Stimulated activated effector memory CD8-positive, alpha-beta T cell treated with anti-CD3 and anti-CD28 coated beads, Interleukin-12 subunit alpha, Interleukin-12 subunit beta, amount 100 ng/mL, for 72 hours (primary cell): ENCODE data around the gene ASMTL.

Experiments used
- ATAC-seq: fragments of 150-1000 bp; cut with Tn5 transposase; 2 replicates; pipeline ENCODE4 v1.10.0; 2021
- DNase-seq, 2 donors: peaks; one replicate each; pipeline ENCODE4 v3.0.0; 2021 to 2022; ENCODE audit warnings: low spot score in 2 of 2
- H3K27ac Mint-ChIP-seq: one replicate; pipeline ENCODE4 v1.8.0; 2022; ENCODE audit warnings: mild to moderate bottlenecking, mixed read lengths
- H3K36me3 Mint-ChIP-seq: one replicate; pipeline ENCODE4 v1.8.0; 2022; ENCODE audit warnings: mild to moderate bottlenecking, mixed read lengths
- H3K4me1 Mint-ChIP-seq: one replicate; pipeline ENCODE4 v1.8.0; 2022; ENCODE audit warnings: mixed read lengths
- H3K4me3 Mint-ChIP-seq: one replicate; pipeline ENCODE4 v1.8.0; 2022; ENCODE audit warnings: mild to moderate bottlenecking, mixed read lengths
- H3K9me3 Mint-ChIP-seq: one replicate; pipeline ENCODE4 v1.8.0; 2022; ENCODE audit warnings: mixed read lengths

Gene ASMTL

GRCh38 chrX:1398431-1399340 lies 54.0 kb downstream of the ASMTL start:
- ATAC-seq (peak; percentile 6), DNase-seq (no peak)
- Mint-ChIP-seq H3K9me3 (no peaks in the 10 kb centered on the region), H3K36me3 (peaks cover 69% of the 10 kb centered on the region), H3K27ac (peak overlapping the region; percentile 43), H3K4me1 (peaks cover 28% of the 10 kb centered on the region), H3K4me3 (no peak overlapping the region)

DNA sequence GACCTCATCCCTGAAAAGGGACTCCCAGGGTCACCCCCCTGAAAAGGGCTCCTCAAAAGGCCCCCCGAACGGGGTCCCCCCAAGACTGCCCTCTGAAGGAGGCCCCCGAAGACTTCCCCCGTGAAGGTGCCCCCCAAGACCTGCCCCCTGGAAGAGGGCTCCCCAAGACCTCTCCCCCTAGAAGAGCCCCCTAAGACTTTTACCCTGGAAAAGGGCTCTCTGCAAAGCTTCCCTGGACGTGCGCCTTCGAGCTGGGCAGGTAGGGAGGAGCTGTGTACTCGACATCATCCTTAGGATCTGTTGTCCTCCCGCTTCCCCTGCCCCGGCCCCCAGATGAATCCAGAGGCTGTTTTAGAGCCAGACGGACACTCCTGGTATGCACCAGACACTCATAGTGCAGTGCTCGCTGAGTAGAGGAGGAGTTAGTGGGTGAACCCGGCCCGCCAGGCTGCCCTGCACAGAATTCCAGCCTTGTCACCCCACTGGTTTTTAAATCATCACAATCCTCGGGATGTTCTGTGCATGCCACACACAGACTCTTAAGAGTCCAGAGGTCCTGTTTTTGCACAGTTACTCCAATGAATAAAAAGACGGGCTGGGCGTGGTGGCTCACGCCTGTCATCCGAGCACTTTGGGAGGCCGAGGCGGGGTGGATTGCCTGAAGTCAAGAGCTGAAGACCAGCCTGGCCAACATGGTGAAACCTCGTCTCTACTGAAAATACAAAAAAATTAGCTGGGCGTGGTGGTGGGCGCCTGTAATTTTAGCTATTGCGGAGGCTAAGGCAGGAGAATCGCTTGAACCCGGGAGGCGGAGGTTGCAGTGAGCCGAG lies 55.1 kb downstream of the ASMTL start:
- H3K9me3 Mint-ChIP-seq = no peaks in the 10 kb centered on the region
- no peak for DNase-seq
- peaks cover 37% of the 10 kb centered on the region for H3K4me1 Mint-ChIP-seq
- no peak overlapping the region for H3K27ac Mint-ChIP-seq
- ATAC-seq = no peak
- H3K36me3 Mint-ChIP-seq = peaks cover 78% of the 10 kb centered on the region
- H3K4me3 Mint-ChIP-seq = no peak overlapping the region

DNA sequence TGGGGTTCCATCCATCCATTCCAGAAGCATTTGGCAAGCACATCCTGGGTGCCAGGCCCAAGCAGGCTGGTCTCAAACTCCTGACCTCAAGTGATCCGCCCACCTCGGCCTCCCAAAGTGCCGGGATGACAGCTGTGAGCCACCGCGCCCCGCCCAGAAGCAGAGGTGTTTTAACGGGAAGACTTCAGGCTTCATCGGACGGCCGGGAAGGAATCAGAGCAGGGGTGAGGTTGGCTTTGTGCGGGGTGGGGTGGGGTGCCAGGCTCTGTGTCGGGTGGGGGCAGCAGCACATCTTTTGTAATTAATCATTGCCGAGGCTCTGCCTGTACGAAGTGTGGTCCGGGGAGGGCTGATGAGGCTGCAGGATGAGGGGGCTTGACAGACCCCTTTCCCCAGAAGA lies 55.7 kb downstream of the ASMTL start:
- no peak for DNase-seq
- H3K4me1 Mint-ChIP-seq = peaks cover 37% of the 10 kb centered on the region
- H3K27ac Mint-ChIP-seq = no peak overlapping the region
- H3K36me3 Mint-ChIP-seq = peaks cover 80% of the 10 kb centered on the region
- ATAC-seq = no peak
- H3K9me3 Mint-ChIP-seq = no peaks in the 10 kb centered on the region
- no peak overlapping the region for H3K4me3 Mint-ChIP-seq

DNA sequence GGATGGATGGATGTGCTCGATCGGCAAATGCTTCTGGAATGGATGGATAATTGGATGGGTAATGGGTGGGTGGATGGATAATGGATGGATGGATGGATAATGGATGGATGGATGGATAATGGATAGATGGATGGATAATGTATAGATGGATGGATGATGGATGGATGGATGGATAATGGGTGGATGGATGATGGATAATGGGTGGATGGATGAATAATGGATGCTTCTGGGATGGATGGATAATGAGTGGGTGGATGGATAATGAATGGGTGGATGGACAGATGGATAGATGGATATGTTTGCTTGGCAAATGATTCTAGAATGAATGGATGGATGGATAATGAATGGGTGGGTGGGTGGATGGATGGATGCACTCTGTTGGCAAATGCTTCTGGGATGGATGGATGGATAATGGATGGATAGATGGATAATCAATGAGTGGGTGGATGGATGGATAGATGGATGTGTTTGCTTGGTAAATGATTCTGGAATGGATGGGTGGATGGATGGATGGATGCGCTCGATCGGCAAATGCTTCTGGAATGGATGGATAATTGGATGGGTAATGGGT lies 57.0 kb downstream of the ASMTL start:
- Mint-ChIP-seq H3K9me3 (no peaks in the 10 kb centered on the region), H3K4me1 (peaks cover 44% of the 10 kb centered on the region), H3K27ac (peak overlapping the region; percentile 11), H3K36me3 (peaks cover 82% of the 10 kb centered on the region), H3K4me3 (peak overlapping the region; percentile 97)
- no peak for ATAC-seq
- DNase-seq = no peak

DNA sequence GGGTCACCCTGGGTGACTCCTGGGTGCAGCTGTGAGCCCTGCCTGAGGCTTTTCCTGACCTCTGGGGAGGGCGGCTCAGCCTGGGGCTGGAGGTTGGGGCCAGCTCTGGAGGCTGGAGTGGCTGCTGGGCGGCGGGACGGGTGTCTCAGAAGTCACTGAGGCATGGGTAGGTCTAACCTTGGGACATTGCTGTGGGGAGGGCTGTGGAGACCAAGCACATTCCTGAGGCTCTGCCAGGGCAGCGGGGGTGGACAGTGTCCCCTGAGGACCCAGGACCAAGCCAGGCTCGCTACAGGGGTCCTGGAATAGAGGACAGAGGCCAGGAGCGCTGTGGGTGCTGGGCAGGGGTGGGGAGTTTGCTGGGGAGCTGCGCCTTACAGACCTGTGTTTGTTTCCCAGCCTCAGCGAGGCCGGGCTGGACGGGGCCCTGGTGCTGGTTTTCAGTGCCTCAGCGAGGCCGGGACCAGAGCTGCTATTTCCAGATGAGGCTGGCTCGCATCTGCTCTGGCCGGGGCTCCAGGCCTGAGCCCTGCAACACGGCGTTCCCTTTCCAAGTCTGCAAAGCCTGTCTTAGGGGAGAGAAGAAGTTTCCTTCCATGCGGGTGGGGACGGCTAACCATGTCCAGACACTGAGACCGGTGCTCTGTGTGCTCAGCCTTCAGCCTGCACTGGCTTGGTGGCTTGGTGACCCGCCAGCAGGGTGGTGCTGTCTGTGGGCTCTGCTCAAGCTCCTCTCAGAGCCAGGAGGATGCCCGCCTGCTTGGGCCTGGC lies 57.8 kb downstream of the ASMTL start:
- DNase-seq (no peak), ATAC-seq (no peak)
- peaks cover 46% of the 10 kb centered on the region for H3K4me1 Mint-ChIP-seq
- H3K36me3 Mint-ChIP-seq = peaks cover 88% of the 10 kb centered on the region
- no peaks in the 10 kb centered on the region for H3K9me3 Mint-ChIP-seq
- H3K4me3 Mint-ChIP-seq = peak overlapping the region; percentile 97
- H3K27ac Mint-ChIP-seq = peak overlapping the region; percentile 98

DNA sequence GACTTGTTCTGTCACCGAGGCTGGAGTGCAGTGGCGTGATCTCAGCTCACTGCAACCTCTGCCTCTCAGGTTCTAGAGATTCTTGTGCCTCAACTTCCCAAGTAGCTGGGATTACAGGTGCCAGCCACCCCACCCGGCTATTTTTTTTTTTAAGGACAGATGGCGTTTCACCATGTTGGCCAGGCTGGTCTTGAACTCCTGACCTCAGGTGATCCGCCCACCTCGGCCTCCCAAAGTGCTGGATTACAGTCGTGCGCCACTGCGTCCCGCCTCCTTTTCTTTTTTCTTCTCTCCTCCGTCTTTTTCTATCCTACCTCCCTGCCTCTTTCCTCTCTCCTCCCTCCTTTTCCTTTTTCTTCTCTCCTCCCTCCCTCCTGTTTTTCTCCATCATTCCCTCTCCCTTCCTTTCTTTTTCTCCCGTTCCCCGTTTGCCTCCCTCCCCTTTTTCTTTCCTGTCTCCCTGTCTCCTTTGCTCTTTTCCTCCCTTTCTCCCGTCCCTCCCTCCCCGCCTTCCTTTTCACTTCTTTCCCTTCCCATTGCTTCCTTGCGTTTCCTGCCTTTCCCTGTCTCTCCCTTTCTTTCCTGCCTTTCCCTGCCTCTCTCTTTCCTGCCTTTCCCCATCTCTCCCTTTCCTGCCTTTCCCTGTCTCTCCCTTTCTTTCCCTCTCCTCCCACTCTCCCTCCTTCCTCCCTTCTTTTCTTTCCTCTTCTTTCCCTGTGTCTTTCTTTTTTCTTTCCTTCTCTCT lies 58.7 kb downstream of the ASMTL start:
- Mint-ChIP-seq H3K9me3 (no peaks in the 10 kb centered on the region), H3K27ac (peak overlapping the region; percentile 98), H3K4me1 (peaks cover 51% of the 10 kb centered on the region), H3K36me3 (peaks cover 88% of the 10 kb centered on the region), H3K4me3 (peak overlapping the region; percentile 97)
- DNase-seq (no peak), ATAC-seq (no peak)

GRCh38 chrX:1392376-1393068 lies 60.2 kb downstream of the ASMTL start:
- peaks cover 88% of the 10 kb centered on the region for H3K36me3 Mint-ChIP-seq
- peak overlapping the region; percentile 98 for H3K27ac Mint-ChIP-seq
- peak overlapping the region; percentile 97 for H3K4me3 Mint-ChIP-seq
- DNase-seq (peak in 1 of 2 donors; percentile 57), ATAC-seq (peak; percentile 59)
- H3K4me1 Mint-ChIP-seq = peaks cover 66% of the 10 kb centered on the region
- H3K9me3 Mint-ChIP-seq = no peaks in the 10 kb centered on the region

DNA sequence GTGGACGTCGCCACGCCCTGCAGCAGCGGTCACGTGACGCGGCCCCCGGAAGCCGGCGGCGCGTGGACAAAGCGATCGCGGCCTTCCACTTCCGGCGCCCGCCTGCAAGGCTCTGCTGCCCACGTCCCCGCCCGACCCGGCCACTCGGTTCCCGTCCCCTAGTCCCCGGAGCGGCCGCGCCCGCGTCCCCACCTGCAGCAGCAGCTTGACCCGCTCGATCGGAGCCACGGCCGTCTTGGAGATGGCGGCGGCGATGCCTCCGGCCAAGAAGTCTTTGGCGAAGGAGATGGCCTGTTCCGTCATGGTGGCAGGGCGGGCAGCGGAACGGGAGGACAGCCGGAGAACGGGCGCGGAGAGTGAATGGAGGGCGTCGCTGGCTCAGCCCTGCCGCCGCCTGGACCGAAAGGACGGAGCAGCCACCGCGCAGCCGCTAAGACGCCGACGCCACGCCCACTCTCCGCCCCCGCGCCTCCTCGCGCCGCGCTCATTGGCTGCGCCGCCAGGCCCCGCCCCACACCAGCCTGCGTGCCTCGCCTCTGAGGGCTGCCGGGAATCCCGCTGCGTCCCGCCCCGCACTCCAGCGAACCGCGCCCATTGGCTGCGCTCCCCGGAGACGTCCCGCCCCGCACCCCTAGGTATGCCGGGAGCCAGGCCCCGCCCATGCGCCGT lies 60.9 kb downstream of the ASMTL start, which contains the start of gene SLC25A6:
Gene SLC25A6, minus strand, starts transcription at position 407 of the 669 bp plus-strand sequence. Its CDS starts 104 bp downstream, at position 303.
- peak; percentile 97 for ATAC-seq

DNA sequence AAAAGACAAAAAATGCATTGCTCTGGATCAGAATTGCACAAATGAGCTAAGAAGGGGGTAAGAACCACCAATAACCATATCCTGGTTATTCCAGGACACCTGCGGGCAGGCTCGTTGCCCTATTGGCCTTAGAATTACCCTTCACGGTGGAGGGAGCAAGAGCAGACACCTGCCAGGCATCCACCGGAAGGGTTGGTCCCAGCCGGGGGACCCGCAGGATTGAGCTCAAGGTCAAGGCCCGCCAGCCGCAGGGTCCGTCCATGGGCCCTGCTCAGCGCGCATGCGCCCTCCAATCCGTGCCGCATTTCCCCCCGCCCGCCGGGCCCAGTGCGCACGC lies 61.4 kb downstream of the ASMTL start:
- no peak for DNase-seq
- ATAC-seq = no peak
- peaks cover 66% of the 10 kb centered on the region for H3K4me1 Mint-ChIP-seq

More for the DNA sequence above, 60.9 kb downstream of the ASMTL start, which contains the start of gene SLC25A6:
- peak; percentile 100 for DNase-seq
- Mint-ChIP-seq H3K4me3 (peak within 1 kb of the TSS; percentile 97), H3K9me3 (no peaks in the 10 kb centered on the region), H3K36me3 (peaks cover 91% of the 10 kb centered on the region), H3K4me1 (peaks cover 68% of the 10 kb centered on the region), H3K27ac (peak within 1 kb of the TSS; percentile 98)

DNA sequence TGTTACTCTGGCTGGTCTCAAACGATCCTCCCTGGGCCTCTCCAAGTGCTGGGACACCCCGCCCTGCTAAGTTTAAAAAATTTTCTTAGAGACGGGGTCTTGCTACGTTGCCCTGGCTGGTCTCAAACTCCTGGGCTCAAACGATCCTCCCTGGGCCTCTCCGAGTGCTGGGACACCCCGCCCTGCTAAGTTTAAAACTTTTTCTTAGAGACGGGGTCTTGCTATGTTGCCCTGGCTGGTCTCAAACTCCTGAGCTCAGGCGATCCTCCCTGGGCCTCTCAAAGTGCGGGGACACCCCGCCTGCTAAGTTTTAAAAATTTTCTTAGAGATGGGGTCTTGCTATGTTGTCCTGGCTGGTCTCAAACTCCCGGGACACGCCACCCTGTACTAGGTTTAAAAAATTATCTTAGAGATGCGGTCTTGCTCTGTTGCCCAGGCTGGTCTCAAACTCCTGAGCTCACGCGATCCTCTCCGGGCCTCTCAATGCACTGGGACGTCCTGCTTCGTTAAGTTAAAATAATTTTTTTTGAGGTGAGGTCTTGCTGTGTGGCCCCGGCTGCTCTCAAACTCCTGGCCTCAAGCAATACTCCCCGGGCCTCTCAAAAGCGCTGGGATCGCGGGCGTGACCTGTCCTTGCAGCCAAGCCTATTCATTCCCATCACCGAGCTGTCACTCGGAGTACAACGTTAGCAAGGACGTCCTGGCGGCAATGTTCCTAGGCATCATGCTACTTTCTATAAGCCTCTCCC lies 61.9 kb downstream of the ASMTL start:
- Mint-ChIP-seq H3K9me3 (no peaks in the 10 kb centered on the region), H3K36me3 (peaks cover 91% of the 10 kb centered on the region), H3K4me1 (peaks cover 61% of the 10 kb centered on the region), H3K27ac (peak overlapping the region; percentile 98), H3K4me3 (peak overlapping the region; percentile 97)
- no peak for DNase-seq
- ATAC-seq = no peak

More for the DNA sequence above, 61.4 kb downstream of the ASMTL start:
- Mint-ChIP-seq H3K4me3 (peak overlapping the region; percentile 97), H3K27ac (peak overlapping the region; percentile 98), H3K9me3 (no peaks in the 10 kb centered on the region), H3K36me3 (peaks cover 91% of the 10 kb centered on the region)

DNA sequence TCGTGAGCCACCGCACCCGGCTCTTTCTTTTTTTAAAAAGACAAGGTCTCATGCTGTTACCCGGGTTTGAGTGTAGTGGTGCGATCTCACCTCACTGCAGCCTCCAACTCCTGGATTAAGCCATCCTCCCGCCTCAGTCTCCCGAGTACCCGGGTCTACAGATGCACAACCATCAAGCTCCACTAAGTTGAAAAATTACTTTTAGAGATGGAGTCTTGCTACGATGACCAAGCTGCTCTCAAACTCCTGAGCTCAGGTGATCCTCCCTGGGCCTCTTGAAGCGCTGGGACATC lies 62.8 kb downstream of the ASMTL start:
- Mint-ChIP-seq H3K4me1 (peaks cover 52% of the 10 kb centered on the region), H3K27ac (peak overlapping the region; percentile 83), H3K36me3 (peaks cover 93% of the 10 kb centered on the region), H3K4me3 (peak overlapping the region; percentile 97), H3K9me3 (no peaks in the 10 kb centered on the region)
- DNase-seq (no peak), ATAC-seq (no peak)

GRCh38 chrX:1389181-1389992 lies 63.3 kb downstream of the ASMTL start:
- peak in 1 of 2 donors; percentile 50 for DNase-seq
- H3K4me3 Mint-ChIP-seq = peak overlapping the region; percentile 97
- peaks cover 47% of the 10 kb centered on the region for H3K4me1 Mint-ChIP-seq

More at GRCh38 chrX:1389181-1389992, 63.3 kb downstream of the ASMTL start:
- peaks cover 95% of the 10 kb centered on the region for H3K36me3 Mint-ChIP-seq
- peak overlapping the region; percentile 83 for H3K27ac Mint-ChIP-seq
- no peak for ATAC-seq
- no peaks in the 10 kb centered on the region for H3K9me3 Mint-ChIP-seq
